GOT3 (cell line): Measurements from ENCODE around the gene PTPN5.

Source experiments
- DNase-seq: peaks from one replicate; lab custom pipeline; 2025; ENCODE audit warnings: mixed read lengths; lab: John Stamatoyannopoulos, UW

The PTPN5 gene

DNA sequence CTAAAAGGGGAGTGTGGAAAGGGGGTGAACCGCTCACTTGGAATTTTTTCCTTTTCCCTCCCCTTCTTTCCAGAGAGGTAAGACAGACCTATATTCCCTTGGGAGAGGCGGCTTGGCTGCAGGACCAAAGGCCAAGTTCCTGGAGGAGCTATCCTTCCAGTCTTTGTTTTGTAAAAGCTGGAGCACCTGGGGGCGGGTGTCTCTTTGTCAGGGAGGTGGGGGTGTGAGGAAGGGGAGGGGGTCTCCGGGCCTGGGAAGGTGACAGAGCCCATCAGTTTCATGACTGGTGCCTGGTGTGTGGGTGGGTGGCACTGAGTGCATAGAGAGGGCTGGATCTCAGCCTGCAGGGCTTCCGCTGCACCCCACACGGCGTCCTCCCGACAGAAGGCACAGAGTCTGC, 18.5 kb downstream of the PTPN5 start:
- no peak for DNase-seq

DNA sequence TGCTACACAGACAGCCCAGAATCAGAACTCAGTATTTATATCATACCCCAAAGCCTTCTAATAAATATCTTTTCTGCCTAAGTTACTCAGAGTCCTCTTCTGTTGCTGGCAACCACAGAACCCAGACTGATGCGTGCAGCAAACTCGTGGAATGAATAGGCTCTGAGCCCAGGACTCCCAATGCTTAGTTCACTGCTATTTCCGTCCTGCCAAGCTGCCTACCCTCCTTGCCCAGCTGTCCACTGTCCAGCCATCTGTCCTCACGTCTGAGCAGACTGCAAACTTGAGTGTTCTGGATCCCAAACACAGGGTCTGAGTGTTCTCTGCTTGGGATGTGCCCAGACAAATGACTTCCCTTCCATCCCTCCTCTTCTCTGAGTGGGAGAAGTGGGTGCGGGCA, 19.4 kb downstream of the PTPN5 start:
- no peak for DNase-seq

GRCh38 chr11:18771266-18772035, 20.1 kb downstream of the PTPN5 start:
- no peak for DNase-seq

- no peak for DNase-seq
Observed at GRCh38 chr11:18770479-18771125, 21.0 kb downstream of the PTPN5 start.

DNA sequence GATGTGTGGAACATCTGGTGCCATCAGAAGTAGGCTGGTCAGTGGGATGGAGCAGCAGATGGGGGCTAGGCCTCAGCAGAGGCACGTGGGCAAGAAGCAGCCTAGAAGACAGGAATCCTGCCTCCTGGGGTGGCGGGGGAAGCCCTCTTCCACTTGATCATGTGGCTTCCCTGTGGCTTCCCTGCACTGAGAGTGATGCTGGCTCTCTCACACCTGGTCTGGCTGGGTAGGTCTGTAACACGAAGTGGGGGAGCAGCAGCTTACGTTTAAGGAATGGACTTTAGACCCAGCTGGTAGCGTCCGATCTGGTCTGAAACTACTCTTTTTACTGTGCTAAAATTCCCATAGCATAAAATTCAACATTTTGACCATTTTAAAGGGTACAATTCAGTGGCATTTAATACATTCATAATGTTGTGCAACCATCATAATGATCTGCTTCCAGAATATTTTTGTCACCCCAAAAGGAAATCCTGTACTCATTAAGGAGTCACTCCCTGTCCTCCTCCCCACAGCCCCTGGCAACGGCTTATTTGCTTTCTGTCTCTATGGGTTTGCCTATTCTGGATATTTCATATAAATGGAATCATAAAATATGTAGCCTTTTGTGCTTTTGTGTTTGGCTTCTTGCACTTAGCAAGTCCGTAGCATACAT, 21.7 kb downstream of the PTPN5 start:
- DNase-seq = no peak

DNA sequence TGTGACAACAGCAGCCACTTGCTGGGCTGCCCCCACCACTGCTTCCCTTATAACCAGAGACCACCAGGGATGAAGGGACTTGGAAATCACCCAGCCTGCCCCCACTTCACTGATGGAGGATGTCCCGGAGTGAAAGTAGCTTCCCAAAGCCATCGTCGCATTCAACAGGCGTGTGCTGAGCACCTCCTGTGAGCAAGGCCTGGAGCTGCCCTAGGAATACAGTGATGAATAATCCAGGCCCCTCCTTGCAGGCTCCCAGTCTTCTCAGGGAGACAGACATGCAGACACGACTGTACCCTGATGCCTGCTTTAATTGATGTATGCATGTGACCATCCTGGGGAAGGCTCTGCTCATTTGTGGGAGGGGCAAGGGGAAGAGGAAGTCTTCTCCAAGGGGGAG, 22.6 kb downstream of the PTPN5 start:
- DNase-seq = no peak

GRCh38 chr11:18768472-18768901, 23.1 kb downstream of the PTPN5 start:
- DNase-seq = no peak

DNA sequence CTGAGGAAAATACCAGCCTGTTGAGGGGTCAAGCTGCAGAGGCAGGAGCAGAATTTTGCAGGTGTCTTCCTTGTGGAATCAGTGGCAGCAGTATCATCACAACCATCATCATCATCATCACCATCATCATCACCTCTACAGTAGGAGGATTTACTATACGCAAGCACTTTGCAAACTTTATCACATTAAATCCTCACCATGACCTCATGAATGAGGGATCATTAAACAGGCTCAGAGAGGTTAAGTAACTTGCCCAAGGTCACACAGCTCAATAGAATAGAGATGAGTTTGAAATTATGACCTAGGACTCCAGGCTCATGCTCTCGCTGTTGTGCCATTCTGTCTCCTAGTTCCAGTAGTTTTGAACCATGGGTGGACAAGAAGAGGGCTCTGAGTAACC, 25.6 kb downstream of the PTPN5 start:
- DNase-seq = no peak

DNA sequence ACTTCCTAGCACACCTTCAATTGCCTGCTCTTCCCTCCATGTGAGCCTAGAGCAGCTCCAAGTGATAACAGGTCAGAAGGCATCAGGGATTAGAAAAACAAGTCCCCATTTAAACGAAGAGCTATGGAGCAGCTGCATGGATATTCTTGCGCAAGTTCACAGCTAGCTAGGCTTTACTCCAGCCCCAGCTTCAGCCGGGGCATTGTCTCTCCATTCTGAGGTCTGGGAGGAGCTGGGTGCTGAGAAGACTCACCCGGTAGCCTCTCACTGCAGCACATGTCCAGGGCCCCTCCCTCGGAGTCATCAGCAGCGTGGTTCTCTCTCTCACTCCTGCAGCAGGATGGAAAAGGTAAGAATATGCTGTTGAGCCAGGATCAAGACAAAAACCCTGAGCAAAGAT, 26.0 kb downstream of the PTPN5 start:
- DNase-seq = no peak

DNA sequence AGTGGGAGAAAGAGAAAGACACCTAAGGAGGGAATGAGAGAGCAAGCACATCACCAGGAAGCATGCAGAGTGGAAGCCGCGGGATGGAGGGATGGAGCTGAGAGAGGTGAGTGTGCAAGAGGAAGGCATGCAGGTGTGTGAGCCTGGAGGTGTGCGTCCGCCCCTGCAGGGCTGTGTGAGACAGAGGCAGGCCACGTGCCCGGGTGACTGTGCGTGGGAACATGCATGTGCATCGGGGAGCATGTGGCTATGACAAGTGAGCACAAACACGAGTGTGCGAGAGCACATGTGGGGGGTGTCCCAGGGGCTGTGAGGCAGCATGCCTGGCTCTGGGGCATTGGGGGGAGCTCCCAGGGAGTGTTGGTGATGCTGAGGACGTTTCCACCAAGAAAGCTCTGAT, 29.9 kb downstream of the PTPN5 start:
- no peak for DNase-seq

- DNase-seq = no peak
Observed at GRCh38 chr11:18761144-18761543, 30.5 kb downstream of the PTPN5 start.

DNA sequence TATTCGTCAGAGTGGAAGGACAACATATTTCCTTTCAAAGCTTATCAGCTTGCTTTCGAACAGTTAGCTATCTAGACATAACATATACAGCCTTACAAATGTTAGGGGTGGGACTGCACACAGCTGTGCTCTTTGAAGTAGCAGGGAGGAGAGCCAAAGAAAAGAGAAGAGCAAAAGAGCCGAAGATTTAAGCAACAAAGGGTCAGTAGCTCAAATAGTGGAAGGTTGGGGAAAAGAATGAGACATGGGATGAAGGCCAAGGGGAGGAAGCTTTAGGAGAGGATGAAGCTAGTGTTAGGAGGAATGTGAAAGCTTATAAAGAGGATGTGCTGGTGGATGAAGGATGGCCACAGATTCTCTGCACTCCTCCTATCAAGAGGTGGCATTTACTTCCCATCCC, 33.8 kb downstream of the PTPN5 start:
- no peak for DNase-seq

DNA sequence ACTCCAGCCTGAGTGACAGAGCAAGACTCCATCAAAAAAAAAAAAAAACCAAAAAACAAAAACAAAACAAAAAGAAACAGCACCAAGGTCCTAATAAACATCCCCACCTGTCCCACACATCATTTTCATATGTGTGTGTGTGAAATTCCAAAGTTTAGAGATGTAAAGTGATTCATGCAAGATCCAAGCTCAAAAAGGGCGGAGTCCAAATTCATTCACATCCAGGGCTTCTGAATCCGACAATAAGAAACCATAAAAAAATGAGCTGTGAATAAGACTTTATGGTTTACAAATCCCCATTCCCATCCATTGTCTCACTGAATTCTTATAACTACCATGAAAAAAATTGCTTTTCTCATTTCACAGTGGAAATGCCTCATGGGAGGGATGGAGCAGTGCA, 34.7 kb downstream of the PTPN5 start:
- no peak for DNase-seq

DNA sequence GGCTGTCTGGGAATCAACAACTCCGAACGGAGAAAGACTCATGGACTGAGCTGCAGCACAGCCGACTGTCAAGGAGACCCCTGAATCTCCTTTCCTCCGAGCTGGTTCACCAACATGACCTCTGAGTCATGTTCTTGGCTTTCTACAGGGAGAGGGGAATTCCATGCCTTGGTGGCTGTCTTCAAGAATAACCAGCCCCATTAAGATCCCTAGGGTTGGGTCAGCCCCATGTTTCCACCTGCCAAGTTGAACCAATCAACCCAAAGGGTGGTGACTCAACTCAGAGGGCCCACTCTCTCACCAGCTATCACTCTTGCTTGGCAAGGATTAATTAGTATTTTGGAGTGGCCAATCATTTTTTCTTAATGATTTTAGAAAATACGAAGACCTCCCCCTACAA, 37.3 kb downstream of the PTPN5 start:
- no peak for DNase-seq

DNA sequence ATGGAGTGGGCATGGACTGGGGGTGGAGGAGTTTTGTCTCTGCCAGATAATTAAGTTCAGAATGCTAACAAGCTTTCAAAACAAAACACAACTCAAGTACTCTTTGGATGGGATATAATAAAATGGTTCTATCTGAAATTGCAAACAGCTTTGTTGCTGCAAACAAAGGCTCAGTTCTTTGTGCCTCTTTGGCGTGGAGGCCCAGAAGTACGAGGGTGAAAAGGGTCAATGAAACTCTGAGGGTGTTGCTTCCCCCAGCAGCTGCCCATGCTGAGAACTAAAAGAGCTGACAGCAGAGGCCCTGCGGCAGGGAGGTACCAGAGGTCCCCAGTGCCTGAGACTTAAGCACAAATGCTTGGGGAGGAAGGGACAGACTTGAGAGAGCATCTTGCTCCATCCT, 39.1 kb downstream of the PTPN5 start:
- DNase-seq = no peak

- no peak for DNase-seq
Observed at GRCh38 chr11:18750944-18751343, 40.7 kb downstream of the PTPN5 start.

- no peak for DNase-seq
Observed at GRCh38 chr11:18749681-18750319, 41.8 kb downstream of the PTPN5 start.

DNA sequence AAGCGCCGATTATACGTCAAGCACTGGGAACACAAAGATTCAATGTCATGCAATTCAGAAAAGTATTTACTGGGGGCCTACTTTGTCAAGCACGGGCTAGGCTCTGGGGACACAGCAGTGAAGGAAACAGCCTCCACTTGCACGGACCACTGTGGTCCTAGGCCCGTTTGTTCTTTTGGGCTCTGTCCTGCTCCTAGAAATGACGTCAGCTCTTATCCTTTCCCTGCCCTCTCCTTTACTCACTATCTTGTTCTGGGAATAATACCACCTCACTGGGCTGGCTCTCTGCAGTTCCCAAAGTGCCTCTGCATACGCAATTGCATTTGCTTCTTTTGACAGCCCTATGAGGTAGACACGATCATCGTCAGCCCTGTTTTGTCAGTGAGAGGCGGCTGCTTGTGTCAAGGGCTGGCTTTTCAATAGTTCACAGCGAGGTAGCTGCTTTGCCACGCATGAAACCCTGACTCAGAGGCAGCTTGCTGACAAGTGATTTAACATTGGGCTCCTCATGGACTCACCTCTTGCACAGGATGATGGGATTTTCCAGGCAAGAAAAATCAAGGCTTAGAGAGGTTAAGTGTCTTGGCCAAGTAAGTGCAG, 42.7 kb downstream of the PTPN5 start:
- DNase-seq = peak; percentile 97

DNA sequence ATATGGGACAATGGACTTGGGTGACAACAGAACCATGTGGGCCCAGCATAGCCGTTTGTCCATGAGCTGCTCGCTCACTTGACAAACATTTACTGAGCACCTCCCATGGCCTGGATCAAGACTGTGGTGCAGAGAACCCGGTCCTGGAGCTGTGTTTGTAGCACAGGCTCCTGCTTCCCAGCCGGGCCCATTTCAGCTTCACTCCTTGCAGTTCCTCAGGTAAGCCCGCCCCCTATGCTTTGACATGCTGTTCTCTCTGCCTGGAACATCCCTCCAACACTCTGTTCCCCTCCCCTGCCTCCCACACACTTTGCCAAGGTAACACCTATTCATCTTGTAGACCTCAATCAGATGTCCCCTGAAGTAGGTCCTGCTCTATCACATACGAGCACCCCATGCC, 46.3 kb downstream of the PTPN5 start:
- DNase-seq = no peak

DNA sequence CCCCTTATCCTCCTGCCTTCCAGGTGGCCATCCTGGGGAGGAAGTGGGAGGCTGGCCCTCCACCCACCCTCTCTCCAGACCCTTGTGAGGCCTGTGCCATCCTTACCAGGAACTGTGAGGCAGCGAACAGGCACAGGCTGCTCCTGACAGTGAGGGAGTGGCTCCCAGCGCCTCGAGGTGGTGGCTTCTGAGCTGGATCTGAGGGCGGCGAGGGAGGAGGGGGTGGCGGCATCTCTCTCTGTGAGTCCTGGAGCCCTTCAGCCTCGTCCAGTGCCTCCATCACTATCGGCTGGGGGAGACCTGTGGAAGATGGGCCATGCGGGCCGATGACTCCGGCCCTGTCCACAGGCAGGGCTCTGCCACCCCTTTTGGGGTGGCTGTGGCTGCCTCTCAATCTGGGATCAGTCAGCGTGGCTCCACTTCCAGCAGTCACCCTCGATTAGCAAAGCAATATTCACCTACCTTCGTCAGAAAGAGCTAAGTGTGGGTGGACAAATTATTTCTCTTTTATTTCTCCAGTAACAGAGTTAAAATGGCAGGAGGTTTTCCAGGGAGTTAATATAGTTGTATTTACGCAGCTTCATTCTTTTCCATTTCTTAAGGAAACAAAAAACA, 47.6 kb downstream of the PTPN5 start:
- no peak for DNase-seq

GRCh38 chr11:18743365-18743764, 48.2 kb downstream of the PTPN5 start:
- DNase-seq = no peak

DNA sequence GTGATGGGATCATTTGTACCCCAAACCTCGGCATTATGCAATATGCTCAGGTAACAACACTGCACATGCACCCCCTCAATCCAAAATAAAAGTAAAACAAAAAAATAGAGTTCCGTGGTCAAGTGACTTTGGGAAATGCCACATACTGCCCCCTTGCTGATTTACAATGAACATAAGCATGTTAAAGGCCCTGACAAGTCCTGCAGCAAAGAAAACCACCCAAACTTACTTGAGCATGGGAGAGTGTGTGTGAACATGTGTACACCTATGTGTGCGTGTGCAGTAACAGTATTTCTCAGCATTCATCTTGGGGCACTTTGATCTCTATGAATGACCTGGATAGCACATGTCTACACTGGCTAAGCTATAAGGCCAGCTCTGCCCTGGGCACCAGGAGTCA, 49.8 kb downstream of the PTPN5 start:
- no peak for DNase-seq
